ENCODE measurements around the gene NUF2. TPM values are rescaled to one million over a fixed set of nuclear protein-coding genes. Genes with fewer than 3 reads are reported as not detected.

NUF2 gene
- total RNA-seq, 2 experiments from 2014 or later = 43.3 to 43.5 TPM

- Mint-ChIP-seq H3K4me1 (peaks cover 2% of the 10 kb centered on the region), H3K4me3 (no peak overlapping the region), H3K27ac (no peak overlapping the region), H3K27me3 (peaks cover 11% of the 10 kb centered on the region), H3K36me3 (no peaks in the 10 kb centered on the region), H3K9me3 (no peaks in the 10 kb centered on the region)
- DNase-seq = no peak
Measured at GRCh38 chr1:163365186-163365585, 43.4 kb downstream of the NUF2 start.

GRCh38 chr1:163366555-163366954 lies 44.8 kb downstream of the NUF2 start:
- Mint-ChIP-seq H3K9me3 (no peaks in the 10 kb centered on the region), H3K27me3 (peaks cover 10% of the 10 kb centered on the region), H3K27ac (no peak overlapping the region), H3K36me3 (no peaks in the 10 kb centered on the region), H3K4me1 (peaks cover 2% of the 10 kb centered on the region), H3K4me3 (no peak overlapping the region)
- DNase-seq = no peak

GRCh38 chr1:163367721-163368120 lies 46.0 kb downstream of the NUF2 start:
- H3K4me1 Mint-ChIP-seq = no peaks in the 10 kb centered on the region
- H3K9me3 Mint-ChIP-seq = no peaks in the 10 kb centered on the region
- H3K36me3 Mint-ChIP-seq = no peaks in the 10 kb centered on the region
- no peak overlapping the region for H3K4me3 Mint-ChIP-seq
- H3K27me3 Mint-ChIP-seq = peaks cover 4% of the 10 kb centered on the region
- no peak for DNase-seq
- H3K27ac Mint-ChIP-seq = no peak overlapping the region

- Mint-ChIP-seq H3K4me3 (no peak overlapping the region), H3K27ac (no peak overlapping the region), H3K36me3 (no peaks in the 10 kb centered on the region), H3K4me1 (no peaks in the 10 kb centered on the region), H3K9me3 (peaks cover 1% of the 10 kb centered on the region), H3K27me3 (peaks cover 13% of the 10 kb centered on the region)
- DNase-seq = no peak
Measured at GRCh38 chr1:163372576-163372975, 50.8 kb downstream of the NUF2 start.

- peaks cover 1% of the 10 kb centered on the region for H3K9me3 Mint-ChIP-seq
- H3K4me1 Mint-ChIP-seq = no peaks in the 10 kb centered on the region
- no peak overlapping the region for H3K4me3 Mint-ChIP-seq
- H3K27me3 Mint-ChIP-seq = peaks cover 24% of the 10 kb centered on the region
- DNase-seq = no peak
- no peak overlapping the region for H3K27ac Mint-ChIP-seq
- H3K36me3 Mint-ChIP-seq = no peaks in the 10 kb centered on the region
Measured at GRCh38 chr1:163378554-163378953, 56.8 kb downstream of the NUF2 start.

GRCh38 chr1:163379801-163380200 lies 58.0 kb downstream of the NUF2 start:
- DNase-seq = no peak
- Mint-ChIP-seq H3K4me3 (no peak overlapping the region), H3K27ac (no peak overlapping the region), H3K36me3 (no peaks in the 10 kb centered on the region), H3K4me1 (no peaks in the 10 kb centered on the region), H3K27me3 (peaks cover 24% of the 10 kb centered on the region), H3K9me3 (peaks cover 1% of the 10 kb centered on the region)

GRCh38 chr1:163381487-163382184 lies 59.9 kb downstream of the NUF2 start:
- no peak overlapping the region for H3K27ac Mint-ChIP-seq
- no peaks in the 10 kb centered on the region for H3K36me3 Mint-ChIP-seq
- H3K4me3 Mint-ChIP-seq = no peak overlapping the region

GRCh38 chr1:163382395-163382794 lies 60.6 kb downstream of the NUF2 start:
- Mint-ChIP-seq H3K4me1 (no peaks in the 10 kb centered on the region), H3K27ac (no peak overlapping the region), H3K27me3 (peaks cover 23% of the 10 kb centered on the region), H3K9me3 (no peaks in the 10 kb centered on the region), H3K36me3 (no peaks in the 10 kb centered on the region), H3K4me3 (no peak overlapping the region)
- no peak for DNase-seq

More at GRCh38 chr1:163381487-163382184, 59.9 kb downstream of the NUF2 start:
- peaks cover 22% of the 10 kb centered on the region for H3K27me3 Mint-ChIP-seq
- no peak for DNase-seq
- H3K4me1 Mint-ChIP-seq = no peaks in the 10 kb centered on the region
- peaks cover 1% of the 10 kb centered on the region for H3K9me3 Mint-ChIP-seq

- H3K36me3 Mint-ChIP-seq = no peaks in the 10 kb centered on the region
- no peaks in the 10 kb centered on the region for H3K9me3 Mint-ChIP-seq
- no peak for DNase-seq
- H3K4me3 Mint-ChIP-seq = no peak overlapping the region
- peaks cover 44% of the 10 kb centered on the region for H3K27me3 Mint-ChIP-seq
- H3K27ac Mint-ChIP-seq = no peak overlapping the region
- no peaks in the 10 kb centered on the region for H3K4me1 Mint-ChIP-seq
Measured at GRCh38 chr1:163387146-163387545, 65.4 kb downstream of the NUF2 start.

GRCh38 chr1:163388970-163389369 lies 67.2 kb downstream of the NUF2 start:
- H3K4me1 Mint-ChIP-seq = no peaks in the 10 kb centered on the region

GRCh38 chr1:163395790-163396189 lies 74.0 kb downstream of the NUF2 start:
- no peak for DNase-seq
- H3K27ac Mint-ChIP-seq = no peak overlapping the region
- no peaks in the 10 kb centered on the region for H3K36me3 Mint-ChIP-seq
- no peak overlapping the region for H3K4me3 Mint-ChIP-seq
- peaks cover 5% of the 10 kb centered on the region for H3K27me3 Mint-ChIP-seq
- H3K9me3 Mint-ChIP-seq = no peaks in the 10 kb centered on the region
- H3K4me1 Mint-ChIP-seq = no peaks in the 10 kb centered on the region

More at GRCh38 chr1:163388970-163389369, 67.2 kb downstream of the NUF2 start:
- Mint-ChIP-seq H3K36me3 (no peaks in the 10 kb centered on the region), H3K27me3 (peaks cover 36% of the 10 kb centered on the region), H3K4me3 (no peak overlapping the region), H3K9me3 (no peaks in the 10 kb centered on the region), H3K27ac (no peak overlapping the region)
- DNase-seq = no peak

GRCh38 chr1:163397451-163398200 lies 75.9 kb downstream of the NUF2 start:
- Mint-ChIP-seq H3K9me3 (no peaks in the 10 kb centered on the region), H3K4me1 (no peaks in the 10 kb centered on the region), H3K27ac (no peak overlapping the region), H3K36me3 (no peaks in the 10 kb centered on the region), H3K27me3 (peaks cover 5% of the 10 kb centered on the region), H3K4me3 (no peak overlapping the region)
- no peak for DNase-seq

GRCh38 chr1:163399001-163399400 lies 77.2 kb downstream of the NUF2 start:
- Mint-ChIP-seq H3K4me1 (no peaks in the 10 kb centered on the region), H3K27me3 (peaks cover 5% of the 10 kb centered on the region), H3K4me3 (no peak overlapping the region)

GRCh38 chr1:163399976-163400601 lies 78.3 kb downstream of the NUF2 start:
- Mint-ChIP-seq H3K27me3 (peaks cover 5% of the 10 kb centered on the region), H3K4me3 (no peak overlapping the region), H3K4me1 (no peaks in the 10 kb centered on the region), H3K9me3 (no peaks in the 10 kb centered on the region), H3K27ac (no peak overlapping the region), H3K36me3 (no peaks in the 10 kb centered on the region)
- no peak for DNase-seq

More at GRCh38 chr1:163399001-163399400, 77.2 kb downstream of the NUF2 start:
- no peak overlapping the region for H3K27ac Mint-ChIP-seq
- no peaks in the 10 kb centered on the region for H3K36me3 Mint-ChIP-seq
- no peaks in the 10 kb centered on the region for H3K9me3 Mint-ChIP-seq
- DNase-seq = no peak

- Mint-ChIP-seq H3K27ac (no peak overlapping the region), H3K27me3 (peaks cover 5% of the 10 kb centered on the region), H3K4me3 (no peak overlapping the region), H3K36me3 (no peaks in the 10 kb centered on the region), H3K9me3 (no peaks in the 10 kb centered on the region), H3K4me1 (no peaks in the 10 kb centered on the region)
- no peak for DNase-seq
Measured at GRCh38 chr1:163401211-163401610, 79.5 kb downstream of the NUF2 start.

All from activated naive CD8-positive, alpha-beta T cell treated with anti-CD3 and anti-CD28 coated beads for 36 hours (primary cell).